Measurements from ENCODE around the gene SYTL5.

Gene SYTL5

GRCh38 chrX:38151441-38151840, 145.1 kb downstream of the SYTL5 start:
- peak; percentile 92 for DNase-seq

- DNase-seq = no peak
Observed at GRCh38 chrX:38154340-38154739, 148.0 kb downstream of the SYTL5 start.

GRCh38 chrX:38154818-38155217, 148.5 kb downstream of the SYTL5 start:
- DNase-seq = no peak

GRCh38 chrX:38156838-38157237, 150.5 kb downstream of the SYTL5 start:
- DNase-seq = no peak

GRCh38 chrX:38163193-38163592, 156.8 kb downstream of the SYTL5 start:
- DNase-seq = no peak

- no peak for DNase-seq
Observed at GRCh38 chrX:38165023-38165422, 158.7 kb downstream of the SYTL5 start.

GRCh38 chrX:38166478-38167083, 160.2 kb downstream of the SYTL5 start:
- peak; percentile 22 for DNase-seq

- no peak for DNase-seq
Observed at GRCh38 chrX:38170556-38170955, 164.2 kb downstream of the SYTL5 start.

GRCh38 chrX:38172596-38172995, 166.2 kb downstream of the SYTL5 start:
- DNase-seq = no peak

- DNase-seq = peak; percentile 22
Observed at GRCh38 chrX:38175139-38175538, 168.8 kb downstream of the SYTL5 start.

- DNase-seq = no peak
Observed at GRCh38 chrX:38178396-38178795, 172.0 kb downstream of the SYTL5 start.

All from fibroblast of skin of right biceps (primary cell).